SU-DHL-6 (cell line): ENCODE measurements around the gene NUDT21.

ENCODE experiments used
- H2AFZ ChIP-seq: fragments of 200-600 bp; sonication (generic); 2 replicates; pipeline ENCODE4 v1.6.1; 2014; ENCODE audit warnings: low read depth, mild to moderate bottlenecking, moderate library complexity, mixed read lengths, antibody characterized with exemption, low read length; ENCODE audit not compliant: severe bottlenecking
- H3F3A ChIP-seq: fragments of 200-600 bp; shearing (Covaris generic); 2 replicates; pipeline ENCODE4 v1.6.0; 2016; ENCODE audit warnings: antibody characterized with exemption, mild to moderate bottlenecking; ENCODE audit not compliant: insufficient read depth
- H3K27ac ChIP-seq: fragments of 200-600 bp; sonication (generic); 2 replicates; pipeline ENCODE4 v1.5.1; 2016; ENCODE audit warnings: low read depth, mild to moderate bottlenecking, low read length, moderate library complexity, mixed read lengths
- H3K27me3 ChIP-seq: fragments of 200-600 bp; sonication (generic), shearing (Covaris generic); 2 replicates; pipeline ENCODE4 v1.6.0; 2014; ENCODE audit warnings: mild to moderate bottlenecking, low read length
- H3K36me3 ChIP-seq: fragments of 200-600 bp; sonication (generic); 2 replicates; pipeline ENCODE4 v1.6.1; 2014; ENCODE audit warnings: mild to moderate bottlenecking, low read length, mixed read lengths
- H3K4me2 ChIP-seq: fragments of 300-600, 200-600 bp; shearing (Covaris generic), sonication (generic); 2 replicates; pipeline ENCODE4 v1.6.0; 2014; ENCODE audit warnings: low read length, low read depth, mild to moderate bottlenecking; ENCODE audit not compliant: poor library complexity, severe bottlenecking
- H3K4me3 ChIP-seq: fragments of 200-600 bp; sonication (generic); 2 replicates; pipeline ENCODE4 v1.5.1; 2014; ENCODE audit warnings: antibody characterized with exemption, low read length, mild to moderate bottlenecking, mixed read lengths; ENCODE audit not compliant: insufficient read depth, poor library complexity, severe bottlenecking
- H3K79me2 ChIP-seq: fragments of 200-600 bp; sonication (generic); 2 replicates; pipeline ENCODE4 v1.6.1; 2014; ENCODE audit warnings: mild to moderate bottlenecking, low read length, moderate library complexity; ENCODE audit not compliant: insufficient read depth
- H3K9ac ChIP-seq: fragments of 200-600 bp; sonication (generic); 2 replicates; pipeline ENCODE4 v1.7.0; 2014; ENCODE audit warnings: mild to moderate bottlenecking, low read length
- H3K9me2 ChIP-seq: fragments of 200-600 bp; sonication (generic); replicated peaks from 2 replicates; pipeline ENCODE4 v1.6.1; 2014; ENCODE audit warnings: low read length; ENCODE audit not compliant: insufficient read depth
- H3K9me3 ChIP-seq: fragments of 200-600 bp; sonication (generic); 2 replicates; pipeline ENCODE4 v1.6.1; 2014; ENCODE audit warnings: low read length, mixed read lengths; ENCODE audit not compliant: insufficient read depth
- H4K20me1 ChIP-seq: fragments of 200-600 bp; sonication (generic); 2 replicates; pipeline ENCODE4 v1.6.1; 2014; ENCODE audit warnings: low read depth, mild to moderate bottlenecking, antibody characterized with exemption, low read length, moderate library complexity, mixed read lengths
- EZH2phosphoT487 ChIP-seq: fragments of 200-600 bp; sonication (generic), shearing (Covaris generic); conservative IDR thresholded peaks from 2 replicates; pipeline ENCODE4 v1.6.1; 2018; ENCODE audit warnings: mild to moderate bottlenecking, antibody characterized with exemption, low read length, moderate library complexity, mixed read lengths
- TF ChIP-seq, protein P1 (sequence below): fragments of 200-600 bp; sonication (generic); IDR thresholded peaks from one replicate; pipeline ENCODE4 v1.5.1; 2017; ENCODE audit warnings: antibody characterized with exemption, mild to moderate bottlenecking, low read length, moderate library complexity; ENCODE audit not compliant: insufficient read depth, poor library complexity, severe bottlenecking

The NUDT21 gene

DNA sequence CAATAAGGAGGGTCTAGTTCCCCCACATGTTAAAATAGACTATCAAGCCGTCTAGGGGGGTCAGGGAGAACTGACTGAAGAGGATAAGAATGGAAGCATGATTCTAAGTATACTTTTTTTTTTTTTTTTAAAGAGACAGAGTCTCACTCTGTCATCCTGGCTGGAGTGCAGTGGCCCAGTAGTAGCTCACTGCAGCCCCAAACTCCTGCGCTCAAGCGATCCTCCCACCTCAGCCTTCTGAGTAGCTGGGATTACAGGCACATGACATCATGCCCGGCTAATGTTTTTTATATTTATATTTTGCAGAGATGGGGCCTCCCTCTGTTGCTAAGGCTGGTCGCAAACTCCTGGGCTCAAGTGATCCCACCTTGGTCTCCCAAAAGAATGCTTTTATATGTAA is 40.0 kb downstream of the NUDT21 start:
- peaks cover 29% of the 10 kb centered on the region for H3K79me2 ChIP-seq
- no peak overlapping the region for H3K4me3 ChIP-seq
- TF ChIP-seq, protein P1, sequence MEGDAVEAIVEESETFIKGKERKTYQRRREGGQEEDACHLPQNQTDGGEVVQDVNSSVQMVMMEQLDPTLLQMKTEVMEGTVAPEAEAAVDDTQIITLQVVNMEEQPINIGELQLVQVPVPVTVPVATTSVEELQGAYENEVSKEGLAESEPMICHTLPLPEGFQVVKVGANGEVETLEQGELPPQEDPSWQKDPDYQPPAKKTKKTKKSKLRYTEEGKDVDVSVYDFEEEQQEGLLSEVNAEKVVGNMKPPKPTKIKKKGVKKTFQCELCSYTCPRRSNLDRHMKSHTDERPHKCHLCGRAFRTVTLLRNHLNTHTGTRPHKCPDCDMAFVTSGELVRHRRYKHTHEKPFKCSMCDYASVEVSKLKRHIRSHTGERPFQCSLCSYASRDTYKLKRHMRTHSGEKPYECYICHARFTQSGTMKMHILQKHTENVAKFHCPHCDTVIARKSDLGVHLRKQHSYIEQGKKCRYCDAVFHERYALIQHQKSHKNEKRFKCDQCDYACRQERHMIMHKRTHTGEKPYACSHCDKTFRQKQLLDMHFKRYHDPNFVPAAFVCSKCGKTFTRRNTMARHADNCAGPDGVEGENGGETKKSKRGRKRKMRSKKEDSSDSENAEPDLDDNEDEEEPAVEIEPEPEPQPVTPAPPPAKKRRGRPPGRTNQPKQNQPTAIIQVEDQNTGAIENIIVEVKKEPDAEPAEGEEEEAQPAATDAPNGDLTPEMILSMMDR = no peak
- TF ChIP-seq EZH2phosphoT487 = no peak
- H3K4me2 ChIP-seq = no peak overlapping the region
- no peaks in the 10 kb centered on the region for H3K9me2 ChIP-seq
- H3K9me3 ChIP-seq = no peaks in the 10 kb centered on the region
- H3K27ac ChIP-seq = no peak overlapping the region
- H4K20me1 ChIP-seq = no peaks in the 10 kb centered on the region
- H3K27me3 ChIP-seq = no peaks in the 10 kb centered on the region
- H3K9ac ChIP-seq = no peak overlapping the region
- H3F3A ChIP-seq = peaks cover 6% of the 10 kb centered on the region; the same call in 1 of the 2 replicates
- peaks cover 18% of the 10 kb centered on the region; the same call in 1 of the 2 replicates for H3K36me3 ChIP-seq
- H2AFZ ChIP-seq = no peak overlapping the region

DNA sequence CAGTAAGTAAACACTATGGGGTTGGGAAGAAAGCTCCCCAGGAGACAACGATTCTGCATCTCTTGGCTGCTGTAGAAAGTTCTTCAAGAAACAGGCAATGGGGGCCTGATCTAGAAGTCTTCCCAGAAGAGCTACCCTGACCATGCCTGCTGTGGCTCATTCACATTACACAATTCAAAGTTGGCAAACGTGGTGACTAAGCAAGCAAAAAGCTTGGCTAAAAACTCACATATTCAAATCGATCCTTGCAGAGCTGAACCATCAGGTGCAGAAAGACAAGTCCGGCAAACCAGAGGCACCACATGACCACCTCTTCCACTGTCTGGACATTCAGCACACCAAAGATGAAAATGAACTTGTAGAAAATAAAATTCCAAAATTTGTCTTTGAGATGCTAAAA is 41.9 kb downstream of the NUDT21 start:
- TF ChIP-seq, protein P1 = no peak
- no peak for TF ChIP-seq EZH2phosphoT487
- no peaks in the 10 kb centered on the region for H3F3A ChIP-seq
- no peak overlapping the region for H3K9ac ChIP-seq
- H3K79me2 ChIP-seq = peaks cover 10% of the 10 kb centered on the region
- H3K9me2 ChIP-seq = no peaks in the 10 kb centered on the region
- no peaks in the 10 kb centered on the region for H4K20me1 ChIP-seq
- peaks cover 22% of the 10 kb centered on the region; the same call in 1 of the 2 replicates for H3K36me3 ChIP-seq
- H3K4me2 ChIP-seq = no peak overlapping the region
- H2AFZ ChIP-seq = no peak overlapping the region
- H3K27ac ChIP-seq = no peak overlapping the region
- H3K27me3 ChIP-seq = no peaks in the 10 kb centered on the region
- H3K9me3 ChIP-seq = no peaks in the 10 kb centered on the region
- no peak overlapping the region for H3K4me3 ChIP-seq

DNA sequence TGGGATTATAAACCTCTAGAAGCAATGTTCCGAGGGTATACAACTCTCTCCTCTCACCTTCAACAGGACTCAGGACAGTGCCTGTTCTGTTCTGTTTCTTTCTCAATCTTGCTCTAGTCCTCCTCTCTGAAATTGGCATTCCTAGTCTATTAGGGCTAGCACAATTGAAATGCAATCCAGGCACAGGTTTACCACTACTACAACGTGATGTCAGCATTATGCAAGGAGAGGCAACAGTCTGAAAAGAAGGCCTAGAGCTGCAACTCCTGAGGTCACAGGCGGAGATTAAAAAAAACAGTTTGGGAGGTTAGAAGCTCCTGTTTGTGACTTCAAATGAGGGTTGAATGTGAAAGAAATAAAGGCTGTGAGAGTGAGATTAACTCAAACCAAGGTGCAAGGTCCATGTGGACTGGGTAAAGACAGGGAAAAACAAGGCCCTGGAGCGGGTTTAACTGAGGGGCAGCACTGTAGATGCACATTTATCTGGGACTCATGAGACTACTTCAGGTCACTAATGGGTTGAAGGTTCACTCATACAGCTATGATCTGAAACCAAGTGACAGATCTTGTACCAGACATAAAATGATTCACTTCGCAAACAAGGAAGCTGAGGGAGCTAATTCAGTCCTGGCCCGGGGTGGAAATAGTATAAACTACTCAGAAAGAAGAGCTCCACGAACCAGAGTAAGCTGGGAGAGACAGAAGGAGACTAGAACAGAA is 42.6 kb downstream of the NUDT21 start:
- H3K27me3 ChIP-seq = no peaks in the 10 kb centered on the region

More for the DNA sequence above, 42.6 kb downstream of the NUDT21 start:
- peaks cover 5% of the 10 kb centered on the region; the same call in 1 of the 2 replicates for H3K79me2 ChIP-seq
- H3K9me3 ChIP-seq = no peaks in the 10 kb centered on the region
- no peaks in the 10 kb centered on the region for H3K9me2 ChIP-seq
- no peak overlapping the region for H3K27ac ChIP-seq
- no peak overlapping the region for H3K9ac ChIP-seq
- no peaks in the 10 kb centered on the region for H3F3A ChIP-seq
- H3K4me2 ChIP-seq = no peak overlapping the region
- H4K20me1 ChIP-seq = no peaks in the 10 kb centered on the region
- TF ChIP-seq EZH2phosphoT487 = no peak
- TF ChIP-seq, protein P1 = no peak
- H3K36me3 ChIP-seq = peaks cover 19% of the 10 kb centered on the region; the same call in 1 of the 2 replicates
- no peak overlapping the region for H3K4me3 ChIP-seq
- no peak overlapping the region for H2AFZ ChIP-seq
